Activated CD8-positive, alpha-beta memory T cell treated with anti-CD3 and anti-CD28 coated beads, Interleukin-2, amount 50 U/mL, for 24 hours (primary cell): ENCODE results near the gene CMTM7.
"Not testable (repeated sequence)": the region's sequence is repeated elsewhere in the genome, so short reads cannot be mapped to it uniquely, and the experiment has no call there.

Experiments used
- DNase-seq: peaks from one replicate; pipeline ENCODE4 v3.0.0-alpha.2; 2020; ENCODE audit errors: extremely low read depth

Gene CMTM7

DNA sequence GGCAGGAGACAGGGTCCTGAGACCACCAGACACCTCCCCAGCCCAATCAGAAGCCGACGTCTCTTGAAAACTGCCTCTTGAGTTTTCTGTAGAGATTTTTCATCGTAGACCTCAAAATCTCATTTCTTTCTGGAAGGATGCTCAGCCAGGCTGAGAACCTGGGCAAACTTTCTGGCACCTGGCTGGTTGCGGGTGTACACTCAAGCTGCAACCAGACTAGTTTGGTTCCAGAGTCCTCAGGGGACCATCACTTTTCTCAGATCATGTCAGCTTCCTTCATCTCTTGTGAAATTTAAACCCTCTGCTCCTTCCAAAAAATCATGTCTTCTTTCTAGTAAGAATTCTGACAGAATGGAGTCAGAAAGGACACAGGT, 45.1 kb downstream of the CMTM7 start:
- DNase-seq, result no peak

DNA sequence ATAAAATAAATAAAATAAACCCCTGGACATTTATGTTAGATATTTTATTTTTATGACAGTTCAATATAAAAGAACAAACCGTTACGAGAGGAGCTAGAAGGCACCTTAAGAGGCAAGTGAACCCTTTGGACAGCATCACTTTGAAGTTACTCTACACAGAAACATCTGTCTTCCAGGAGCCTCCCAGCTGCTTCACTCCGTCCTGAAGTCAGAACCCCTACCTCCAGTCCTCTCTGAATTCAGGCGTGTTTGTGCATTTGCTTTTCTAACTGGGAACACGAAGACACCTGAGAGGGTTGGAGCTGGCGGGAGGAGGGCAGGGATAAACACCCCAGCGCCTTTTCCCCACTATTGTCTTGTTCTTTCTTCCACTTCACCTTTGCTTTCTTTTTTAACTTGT, 46.2 kb downstream of the CMTM7 start:
- DNase-seq, result no peak

DNA sequence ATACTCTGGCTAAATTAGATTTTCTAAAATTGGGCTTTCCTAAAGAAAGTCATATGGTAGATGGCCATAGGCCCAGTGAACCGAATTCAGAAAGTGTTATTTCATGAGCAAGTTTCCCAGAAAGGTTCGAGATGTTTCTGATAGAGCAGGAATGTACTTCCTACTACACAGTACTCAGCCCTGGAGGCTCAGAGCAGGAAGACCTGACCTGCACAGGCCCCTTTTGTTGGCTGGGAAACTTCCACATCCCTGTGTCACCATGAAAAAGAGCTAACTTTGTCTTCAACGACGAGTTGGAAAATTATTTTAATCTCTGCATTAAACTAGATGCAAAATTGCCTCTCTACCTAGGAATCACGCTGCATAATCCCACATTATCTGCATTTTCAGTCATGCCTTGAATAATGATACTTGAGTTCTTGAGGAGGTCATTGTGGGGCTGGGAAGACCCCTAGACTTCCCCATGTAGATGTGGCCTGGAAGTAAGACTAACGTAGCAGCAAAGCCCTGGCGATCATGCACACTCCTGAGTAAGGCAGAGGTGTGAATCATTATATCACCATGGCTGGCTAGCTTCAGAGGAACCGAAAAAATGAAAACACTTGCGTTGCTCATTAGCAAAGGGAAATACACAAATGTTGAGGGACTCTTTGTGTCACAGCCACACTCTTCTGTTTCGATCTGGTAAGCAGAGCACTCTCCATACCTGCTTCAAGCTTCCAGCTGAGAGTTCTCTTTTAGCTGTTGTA, 47.1 kb downstream of the CMTM7 start:
- DNase-seq, result no peak

DNA sequence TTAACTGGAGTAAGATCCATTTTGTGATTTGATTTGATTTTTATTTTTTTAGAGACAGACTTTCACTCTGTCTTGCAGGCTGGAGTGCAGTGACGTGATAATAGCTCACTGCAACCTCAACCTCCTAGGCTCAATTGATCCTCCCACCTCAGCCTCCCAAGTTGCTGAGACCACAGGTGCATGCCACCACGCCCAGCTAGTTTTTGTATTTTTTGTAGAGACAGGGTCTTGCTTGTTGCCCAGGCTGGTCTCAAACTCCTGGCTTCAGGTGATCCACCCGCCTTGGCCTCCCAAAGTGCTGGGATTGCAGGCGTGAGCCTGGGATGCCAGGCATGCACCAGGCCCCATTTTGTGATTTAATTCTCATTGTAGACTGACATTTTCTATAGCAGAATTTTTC, 47.8 kb downstream of the CMTM7 start:
- not testable (repeated sequence) for DNase-seq

DNA sequence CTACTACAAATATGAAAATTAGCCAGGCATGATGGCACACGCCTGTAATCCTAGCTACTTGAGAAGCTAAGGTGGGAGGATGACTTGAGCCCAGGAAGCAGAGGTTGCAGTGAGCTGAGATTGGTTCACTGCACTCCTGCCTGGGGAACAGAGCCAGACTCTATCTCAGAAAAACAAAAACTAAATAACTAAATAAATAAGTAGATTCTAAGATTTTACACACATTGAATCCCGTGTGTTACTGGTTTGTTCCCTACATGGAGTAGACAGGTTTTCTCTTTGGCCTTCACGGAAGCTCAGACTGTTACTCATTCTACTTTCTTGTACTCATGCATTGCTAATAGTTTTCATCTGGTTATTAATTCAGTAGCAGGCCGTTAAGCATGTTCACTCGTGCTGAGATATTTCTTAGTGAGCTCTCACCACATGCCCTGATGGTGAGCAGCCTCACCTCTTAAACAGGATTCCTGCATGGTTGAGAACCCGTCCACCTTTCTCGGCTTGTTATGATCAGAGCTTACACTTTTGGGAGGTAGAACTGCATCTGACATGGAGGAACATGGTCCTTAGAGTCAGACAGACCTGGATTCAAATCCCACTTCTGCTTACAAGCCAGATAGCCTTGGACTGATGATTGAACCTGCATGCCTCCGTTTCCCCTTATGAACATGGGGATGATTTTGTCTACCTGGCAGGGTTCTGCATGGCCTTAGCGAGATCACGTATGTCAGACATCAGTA, 49.1 kb downstream of the CMTM7 start:
- no peak for DNase-seq

- no peak for DNase-seq
Observed at GRCh38 chr3:32442766-32443165, 51.1 kb downstream of the CMTM7 start.

DNA sequence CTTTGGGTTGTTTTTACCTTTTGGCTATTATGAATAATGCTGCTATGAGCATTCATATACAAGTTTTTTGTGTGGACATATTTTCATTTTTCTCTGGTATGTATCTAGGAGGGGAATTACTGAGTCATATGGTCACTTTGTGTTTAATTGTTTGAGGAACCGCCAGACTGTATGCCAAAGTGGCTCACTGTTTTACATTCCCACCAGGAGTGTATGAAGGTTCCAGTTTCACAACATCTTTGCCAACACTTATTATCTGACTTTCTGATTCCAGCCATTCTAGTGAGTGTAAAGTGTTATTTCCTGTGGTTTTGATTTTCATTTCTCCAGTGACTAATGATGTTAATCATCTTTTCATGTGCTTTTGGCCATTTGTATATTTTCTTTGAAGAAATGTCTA, 51.8 kb downstream of the CMTM7 start:
- no peak for DNase-seq

- DNase-seq, result no peak
Observed at GRCh38 chr3:32447865-32448400, 56.3 kb downstream of the CMTM7 start.

DNA sequence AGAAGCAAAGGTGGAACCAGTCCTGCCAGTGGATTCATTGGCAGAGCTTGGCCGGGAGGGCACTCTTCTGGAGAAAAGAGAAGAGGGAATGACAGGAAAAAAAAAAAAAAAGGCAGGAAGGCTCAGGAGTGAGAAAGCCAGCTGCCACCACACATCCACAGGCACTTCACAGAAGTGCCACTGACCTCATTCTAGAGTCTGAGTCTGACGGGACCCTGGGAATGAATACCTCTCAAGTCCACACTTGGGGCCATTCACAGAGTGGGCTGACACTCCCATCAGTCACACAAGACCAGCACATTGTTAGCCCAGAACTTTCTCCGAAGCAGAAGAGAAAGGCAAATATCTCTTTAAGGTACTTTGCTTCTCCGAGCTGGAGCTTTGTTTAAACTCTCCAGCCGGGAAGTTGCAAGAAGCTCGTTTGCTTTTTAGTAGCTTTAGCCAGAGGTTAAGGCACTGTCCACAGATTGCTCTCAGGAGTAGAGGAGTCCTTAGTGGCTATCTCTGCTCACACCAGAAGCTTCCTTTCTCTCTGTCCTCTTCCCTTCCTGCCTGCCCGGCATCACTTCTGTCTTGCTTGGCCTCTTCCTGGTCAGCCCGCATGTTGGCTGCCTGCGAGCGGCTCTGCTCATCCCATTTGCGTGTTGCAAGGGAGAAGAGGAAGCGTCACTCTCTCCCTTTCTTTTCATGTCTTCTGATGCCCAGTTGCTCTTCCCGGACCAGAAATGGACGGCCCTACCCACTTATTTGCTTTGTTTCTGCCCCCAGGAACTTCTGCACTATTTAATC, 57.2 kb downstream of the CMTM7 start:
- no peak for DNase-seq

GRCh38 chr3:32449691-32450090, 58.0 kb downstream of the CMTM7 start:
- DNase-seq, result no peak

DNA sequence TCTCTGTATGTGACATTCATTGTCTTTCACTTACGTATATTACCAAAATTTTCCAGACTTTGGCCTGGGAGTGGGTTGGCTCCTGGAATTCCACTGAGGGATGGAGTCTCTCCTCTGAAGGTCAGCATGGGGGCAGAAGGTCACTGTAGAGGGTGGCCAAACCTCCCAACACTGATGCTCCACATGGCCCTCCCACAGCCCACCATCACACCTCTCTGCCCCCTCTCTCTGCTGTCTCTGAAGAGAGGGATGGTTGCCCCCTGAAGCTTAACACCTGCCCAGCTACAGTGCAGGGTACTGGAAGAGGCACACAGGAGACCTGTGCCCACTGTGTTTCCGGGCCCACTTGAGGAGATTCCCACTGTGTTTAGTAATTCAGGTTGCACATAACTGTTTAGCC, 58.8 kb downstream of the CMTM7 start:
- DNase-seq, result no peak

GRCh38 chr3:32450992-32451659, 59.5 kb downstream of the CMTM7 start:
- no peak for DNase-seq

GRCh38 chr3:32452009-32452408, 60.4 kb downstream of the CMTM7 start:
- no peak for DNase-seq

DNA sequence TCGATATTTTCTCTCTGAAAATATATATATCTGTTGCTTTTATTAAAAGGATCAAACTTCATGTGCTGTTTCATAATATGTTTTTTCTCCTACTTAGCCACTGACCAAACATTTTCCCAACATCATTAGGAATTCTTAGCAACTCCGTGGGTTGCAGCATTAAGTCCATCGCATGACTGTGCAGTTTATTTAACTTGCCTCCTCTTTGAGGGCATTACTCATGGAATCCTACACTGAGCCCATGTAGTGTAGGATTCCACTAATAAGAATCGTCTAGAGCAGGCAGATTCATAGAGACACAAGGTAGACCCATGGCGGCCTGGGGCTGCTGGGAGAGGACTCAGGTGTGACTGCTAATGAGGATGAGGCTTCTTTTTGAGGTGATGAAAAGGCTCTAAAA, 61.7 kb downstream of the CMTM7 start:
- no peak for DNase-seq

DNA sequence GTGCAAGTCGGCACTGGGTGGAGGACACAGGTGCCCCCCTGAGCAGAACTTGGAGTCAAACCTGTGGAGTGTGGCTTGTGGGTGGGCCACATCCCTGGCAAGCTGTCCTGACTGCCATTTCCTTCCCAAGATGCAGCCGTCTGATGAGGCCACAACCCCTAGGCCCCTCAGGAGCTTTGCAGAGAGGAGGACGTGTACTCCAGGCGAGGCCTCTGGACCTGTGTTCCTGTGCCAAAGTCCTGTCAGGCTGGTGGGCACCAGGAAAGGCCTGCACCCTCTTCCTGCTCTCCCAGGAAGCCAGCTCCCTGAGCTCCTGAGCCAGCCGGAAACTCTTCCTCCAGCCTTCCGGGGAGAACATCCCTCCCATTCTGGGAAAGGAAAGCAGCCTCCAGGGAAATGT, 62.5 kb downstream of the CMTM7 start:
- no peak for DNase-seq

- DNase-seq, result no peak
Observed at GRCh38 chr3:32454731-32455608, 63.3 kb downstream of the CMTM7 start.

DNA sequence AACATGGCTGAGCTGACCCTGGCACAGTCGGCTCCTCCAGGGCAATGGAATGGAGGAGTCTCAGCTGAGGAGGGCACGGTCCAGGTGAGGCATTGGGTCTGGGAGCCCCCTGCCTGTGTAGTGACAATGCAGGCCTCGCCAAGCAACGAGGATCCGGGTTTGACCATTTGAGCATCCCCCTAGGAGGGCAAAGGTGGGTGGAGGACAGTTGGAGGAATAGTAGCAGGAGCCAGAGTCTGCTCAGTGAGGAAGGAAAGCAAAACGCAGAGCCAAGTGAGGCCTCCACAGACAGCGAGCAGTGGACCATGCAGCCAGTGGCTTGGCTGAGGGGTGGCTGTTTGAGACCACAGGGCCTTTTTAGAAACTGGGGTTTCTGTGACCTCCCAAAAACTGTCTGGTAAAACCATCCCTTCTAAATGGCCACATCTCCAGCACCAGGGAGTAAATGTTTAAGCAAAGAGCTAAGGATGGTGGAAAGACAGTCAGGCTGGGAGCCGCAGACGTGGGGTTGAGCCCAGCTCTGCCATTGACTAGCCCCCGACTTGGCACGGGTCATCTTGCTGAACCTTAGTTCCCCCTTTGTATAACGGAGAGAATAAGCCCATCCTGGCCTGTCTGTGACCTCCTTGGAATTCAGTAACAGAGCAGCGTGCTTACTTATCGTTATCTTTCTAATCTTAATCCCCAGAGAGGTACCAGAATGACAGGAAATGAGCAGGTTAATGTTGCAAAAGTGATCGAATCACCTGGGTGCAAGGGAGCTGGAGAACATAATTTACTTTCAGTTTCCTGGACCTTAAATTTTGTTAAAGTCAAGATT, 64.2 kb downstream of the CMTM7 start:
- DNase-seq, result no peak

GRCh38 chr3:32456429-32457130, 64.9 kb downstream of the CMTM7 start:
- DNase-seq, result no peak

DNA sequence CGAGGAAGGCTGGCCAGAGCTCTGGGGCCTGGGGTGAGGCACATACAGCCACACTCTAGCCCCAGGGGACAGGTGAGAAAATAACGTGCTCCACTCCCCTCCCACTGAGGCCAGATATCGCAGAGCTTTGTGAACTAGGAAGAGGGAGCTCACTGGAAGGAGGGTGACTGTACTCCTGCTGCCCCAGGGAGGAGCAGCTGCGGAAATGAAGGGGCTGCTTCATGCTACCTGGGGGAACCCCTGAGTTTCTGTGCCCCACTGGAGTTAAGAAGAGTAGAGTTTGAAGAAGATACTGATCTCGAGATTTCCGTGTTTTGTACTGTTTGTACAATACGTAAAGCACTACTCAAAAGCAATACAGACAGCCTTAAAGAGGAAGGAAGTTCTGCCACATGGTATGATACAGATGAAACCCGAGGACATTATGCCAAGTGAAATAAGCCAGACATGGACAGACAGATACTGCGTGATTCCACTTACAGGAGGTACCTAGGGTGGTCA, 66.4 kb downstream of the CMTM7 start:
- DNase-seq, result no peak
